Testis (tissue), 5 donors: ENCODE results near the gene OTOGL. TPM values are rescaled to one million over a fixed set of nuclear protein-coding genes. Genes with fewer than 3 reads are reported as not detected.

Experiments
- DNase-seq: peaks from one replicate; pipeline ENCODE4 v3.0.0-alpha.2; 2019
- H3K27ac ChIP-seq, 2 donors: fragments of 200-600 bp; sonication (generic); one replicate each; pipeline ENCODE4 v1.5.1; 2019
- H3K27me3 ChIP-seq: fragments of 200-600 bp; sonication (generic); one replicate; pipeline ENCODE4 v1.5.1; 2019
- H3K36me3 ChIP-seq: fragments of 200-600 bp; sonication (generic); one replicate; pipeline ENCODE4 v1.5.1; 2017; ENCODE audit warnings: low read depth; ENCODE audit errors: missing control alignments
- H3K4me1 ChIP-seq: fragments of 200-600 bp; sonication (generic); one replicate; pipeline ENCODE4 v1.5.1; 2019
- H3K4me3 ChIP-seq, 2 donors: fragments of 200-600 bp; sonication (generic); one replicate each; pipeline ENCODE4 v1.5.1; 2017 to 2019
- H3K9me3 ChIP-seq: fragments of 200-600 bp; sonication (generic); one replicate; pipeline ENCODE4 v1.5.1; 2017
- CTCF ChIP-seq, 3 experiments: fragments of 450-650 bp in 2 of 3; fragments of 200-600 bp in 1 of 3; sonication (generic) in 1 of 3; IDR thresholded peaks; one replicate each; pipeline ENCODE4 v1.5.1; 2016 to 2019; ENCODE audit warnings: antibody characterized with exemption in 3 of 3, mild to moderate bottlenecking in 2 of 3, moderate library complexity in 1 of 3
- POLR2A ChIP-seq: fragments of 450-650 bp; IDR thresholded peaks from one replicate; pipeline ENCODE4 v1.6.1; 2017; ENCODE audit warnings: antibody characterized with exemption, mild to moderate bottlenecking, moderate library complexity
- WGBS, 2 donors: methylation state at CpG; one replicate each; pipeline ENCODE4 v1.1.5; 2018; 5-methylcytosine and 5-hydroxymethylcytosine counted together
- intact Hi-C: fragments of 100-400 bp; cut with DNase I; formaldehyde crosslinking; loops from one replicate; pipeline ENCODE4 v1.15.1; 2023; ENCODE audit warnings: low total_unique reads
- long read RNA-seq, 2 donors: transcript quantifications; one replicate each; lab custom pipeline, GENCODE V29; 2026
- polyA plus RNA-seq: library from polyadenylated mRNA; stranded (reverse); fragments of 350-450 nt; fragmentation: Illumina TruSeq; extraction: RNeasy Lipid Tissue Mini Kit (QIAGEN cat#74804); gene quantifications from one replicate; pipeline ENCODE4 v1.2.3, GENCODE V29; 2014; ENCODE audit warnings: low read depth, low replicate concordance; ENCODE audit not compliant: insufficient read depth
- total RNA-seq, 2 donors: library from RNA; depleted of rRNA; stranded (reverse); fragments of >200 nt; gene quantifications; one replicate each; pipeline ENCODE4 v1.2.3, GENCODE V29; 2016

The OTOGL gene, protein sequence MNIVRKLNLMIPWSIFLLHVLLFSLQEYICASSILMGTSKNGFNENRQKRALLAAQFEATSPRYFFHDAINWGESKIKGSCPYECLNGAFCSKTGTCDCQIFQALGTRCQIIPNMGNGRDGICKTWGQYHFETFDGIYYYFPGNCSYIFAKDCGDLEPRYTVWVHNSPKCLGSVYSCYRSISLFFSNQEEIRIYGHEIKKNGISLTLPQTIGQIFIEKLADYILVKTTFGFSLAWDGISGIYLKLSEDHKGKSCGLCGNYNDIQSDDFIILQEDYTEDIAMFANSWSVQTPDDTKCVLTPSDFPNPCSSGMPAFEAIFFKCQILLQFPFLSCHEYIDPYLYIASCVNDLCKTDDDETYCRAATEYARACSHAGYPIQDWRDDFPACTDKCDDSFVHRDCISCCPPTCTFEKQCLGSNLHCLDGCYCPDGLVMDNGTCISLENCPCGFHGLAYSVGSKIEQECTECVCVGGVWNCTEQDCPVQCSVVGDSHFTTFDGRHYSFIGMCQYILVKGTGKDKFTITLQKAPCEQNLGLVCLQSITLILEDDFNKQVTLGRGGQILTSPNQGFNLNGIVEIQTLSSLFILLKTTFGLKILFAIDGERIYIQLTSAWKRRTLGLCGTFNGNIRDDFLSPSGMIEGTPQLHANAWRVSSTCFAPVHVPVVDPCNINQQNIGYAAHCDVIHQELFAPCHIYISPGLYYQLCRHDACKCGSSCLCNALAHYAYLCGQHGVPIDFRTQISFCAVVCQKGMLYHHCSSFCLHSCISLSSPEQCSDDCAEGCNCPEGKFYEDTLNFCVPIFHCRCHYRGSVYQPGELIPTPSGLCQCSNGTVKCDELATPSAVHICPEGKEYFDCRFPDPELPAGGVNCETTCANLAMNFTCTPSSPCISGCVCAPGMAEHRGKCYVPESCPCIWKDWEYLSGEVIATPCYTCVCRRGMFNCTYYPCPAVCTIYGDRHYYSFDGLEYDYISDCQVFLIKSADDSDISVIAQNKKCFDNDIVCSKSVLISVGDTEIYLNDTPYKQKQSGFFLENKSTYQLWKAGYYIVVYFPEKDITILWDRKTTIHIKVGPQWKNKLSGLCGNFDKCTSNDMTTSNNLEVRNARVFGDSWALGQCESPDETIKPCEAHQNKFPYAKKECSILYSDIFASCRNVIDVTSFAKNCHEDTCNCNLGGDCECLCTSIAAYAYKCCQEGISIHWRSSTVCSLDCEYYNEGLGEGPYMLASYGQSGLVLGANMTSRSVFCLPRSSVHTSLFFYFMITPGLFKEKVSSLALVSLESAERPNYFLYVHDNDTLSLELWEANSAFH (N-terminal part only)
- under 1 TPM; 0.87 TPM for total RNA-seq
- polyA plus RNA-seq: 0.88 TPM
- long read RNA-seq, donor 1: 0 reads
- long read RNA-seq, donor 2: 0 reads

GRCh38 chr12:80099259-80099658 lies at the start of gene OTOGL:
TSS of gene OTOGL (plus strand) at chr12:80099537. CDS start at chr12:80209432, 109,895 bp downstream.
- intact Hi-C loops: no loop called here
- Histone ChIP-seq H3K4me1 (no peaks in the 10 kb centered on the region), H3K36me3 (no peaks in the 10 kb centered on the region), H3K27ac (no peak within 1 kb of the TSS), H3K4me3 (no peak within 1 kb of the TSS), H3K9me3 (no peaks in the 10 kb centered on the region), H3K27me3 (no peaks in the 10 kb centered on the region)
- 85 to 89% methylated on average over 2 of the region's 2 CpGs for WGBS, 2 donors
- no peak for TF ChIP-seq POLR2A
- no peak for TF ChIP-seq CTCF (IDR thresholded peaks at IDR 0.05)
- DNase-seq: no peak

DNA sequence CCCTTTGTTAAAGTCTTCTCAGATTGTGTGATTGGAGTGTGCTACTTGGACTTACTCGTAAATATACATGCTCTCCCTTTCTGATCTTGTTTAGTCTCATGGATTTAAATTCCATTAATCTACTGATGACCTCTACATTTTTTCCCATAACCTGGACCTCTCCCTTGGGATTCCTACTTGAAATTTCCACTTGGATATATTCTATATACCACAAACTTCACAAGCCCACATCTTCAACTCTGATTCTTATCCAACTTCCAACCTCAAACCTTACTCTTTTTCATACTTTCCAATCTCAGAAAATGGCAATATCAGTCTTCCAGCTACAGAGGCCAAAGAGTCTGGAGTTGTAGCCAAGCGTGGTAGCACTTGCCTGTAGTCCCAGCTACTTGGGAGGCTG lies 49.1 kb upstream of the OTOGL start:
- Histone ChIP-seq H3K4me1 (peaks cover 10% of the 10 kb centered on the region), H3K27ac (no peak overlapping the region), H3K27me3 (no peaks in the 10 kb centered on the region), H3K36me3 (no peaks in the 10 kb centered on the region), H3K4me3 (no peak overlapping the region), H3K9me3 (no peaks in the 10 kb centered on the region)
- 82 to 89% methylated on average over 2 of the region's 2 CpGs for WGBS, 2 donors
- no peak for TF ChIP-seq CTCF (IDR thresholded peaks at IDR 0.05)
- no peak for TF ChIP-seq POLR2A
- intact Hi-C loops: no loop called here
- DNase-seq: no peak

- Histone ChIP-seq H3K4me1 (peaks cover 10% of the 10 kb centered on the region), H3K27ac (peak overlapping the region in 1 of 2 donors; percentile 32), H3K27me3 (no peaks in the 10 kb centered on the region), H3K36me3 (no peaks in the 10 kb centered on the region), H3K9me3 (no peaks in the 10 kb centered on the region), H3K4me3 (no peak overlapping the region)
- no peak for TF ChIP-seq CTCF (IDR thresholded peaks at IDR 0.05)
- no peak for TF ChIP-seq POLR2A
- intact Hi-C loops: no loop called here
- DNase-seq: peak; percentile 48
- 41 to 48% methylated on average over 6 of the region's 6 CpGs for WGBS, 2 donors
These were observed 46.1 kb upstream of the OTOGL start for GRCh38 chr12:80053051-80053790.

- Histone ChIP-seq H3K36me3 (no peaks in the 10 kb centered on the region), H3K4me1 (peaks cover 10% of the 10 kb centered on the region), H3K4me3 (no peak overlapping the region), H3K27me3 (no peaks in the 10 kb centered on the region), H3K27ac (no peak overlapping the region), H3K9me3 (no peaks in the 10 kb centered on the region)
- intact Hi-C loops: no loop called here
- no peak for DNase-seq
- TF ChIP-seq CTCF (IDR thresholded peaks at IDR 0.05): no peak
- TF ChIP-seq POLR2A: no peak
- 67 to 73% methylated on average over 4 of the region's 4 CpGs for WGBS, 2 donors
These were observed 43.1 kb upstream of the OTOGL start for GRCh38 chr12:80056232-80056631.
